Neural crest cell (in vitro differentiated cells): ENCODE measurements around the gene INPP4B. TPM values are rescaled to one million over a fixed set of nuclear protein-coding genes. Genes with fewer than 3 reads are reported as not detected.

ENCODE experiments used
- DNase-seq: peaks from one replicate; pipeline ENCODE4 v3.0.0; 2021; ENCODE audit warnings: low read depth, mixed read lengths, low spot score
- H3K27ac Mint-ChIP-seq: one replicate; pipeline ENCODE4 v1.8.0; 2021; ENCODE audit warnings: mild to moderate bottlenecking, mixed read lengths; ENCODE audit not compliant: unreplicated experiment
- H3K27me3 Mint-ChIP-seq: 2 replicates; pipeline ENCODE4 v1.8.0; 2021; ENCODE audit warnings: low read depth, mild to moderate bottlenecking, mixed read lengths
- H3K36me3 Mint-ChIP-seq: 2 replicates; pipeline ENCODE4 v1.8.0; 2021; ENCODE audit warnings: low read depth, mild to moderate bottlenecking, mixed read lengths
- H3K4me1 Mint-ChIP-seq: 2 replicates; pipeline ENCODE4 v1.8.0; 2021; ENCODE audit warnings: mixed read lengths
- H3K4me3 Mint-ChIP-seq: one replicate; pipeline ENCODE4 v1.8.0; 2021; ENCODE audit warnings: mild to moderate bottlenecking, mixed read lengths
- H3K9me3 Mint-ChIP-seq: 2 replicates; pipeline ENCODE4 v1.8.0; 2021; ENCODE audit warnings: mixed read lengths
- CTCF ChIP-seq: fragments of 200-600 bp; sonication (generic); conservative IDR thresholded peaks from 2 replicates; pipeline ENCODE4 v1.5.0; 2021; ENCODE audit warnings: antibody characterized with exemption, mild to moderate bottlenecking
- total RNA-seq: library from RNA; stranded (reverse); gene quantifications from 2 replicates; pipeline ENCODE4 v1.2.1, GENCODE V29; 2021

Gene INPP4B
- total RNA-seq, 1 donor from 2014 or later = 7.3 TPM

GRCh38 chr4:142091691-142092182 lies 754.4 kb downstream of the INPP4B start:
- Mint-ChIP-seq H3K27ac (no peak overlapping the region), H3K4me1 (no peaks in the 10 kb centered on the region), H3K36me3 (no peaks in the 10 kb centered on the region), H3K27me3 (no peaks in the 10 kb centered on the region), H3K9me3 (no peaks in the 10 kb centered on the region), H3K4me3 (no peak overlapping the region)
- no peak for DNase-seq
- no peak for TF ChIP-seq CTCF

GRCh38 chr4:142091085-142091513 lies 755.0 kb downstream of the INPP4B start:
- no peak for TF ChIP-seq CTCF
- Mint-ChIP-seq H3K27me3 (no peaks in the 10 kb centered on the region), H3K27ac (no peak overlapping the region), H3K4me3 (no peak overlapping the region), H3K36me3 (no peaks in the 10 kb centered on the region), H3K4me1 (no peaks in the 10 kb centered on the region), H3K9me3 (no peaks in the 10 kb centered on the region)
- DNase-seq = no peak

- no peaks in the 10 kb centered on the region for H3K27me3 Mint-ChIP-seq
- no peak for DNase-seq
- no peaks in the 10 kb centered on the region for H3K9me3 Mint-ChIP-seq
- TF ChIP-seq CTCF = no peak
- H3K4me1 Mint-ChIP-seq = no peaks in the 10 kb centered on the region
- H3K4me3 Mint-ChIP-seq = no peak overlapping the region
- no peaks in the 10 kb centered on the region for H3K36me3 Mint-ChIP-seq
- H3K27ac Mint-ChIP-seq = no peak overlapping the region
Measured at GRCh38 chr4:142088906-142089305, 757.2 kb downstream of the INPP4B start.

- no peaks in the 10 kb centered on the region for H3K27me3 Mint-ChIP-seq
- no peak for DNase-seq
- TF ChIP-seq CTCF = no peak
- no peaks in the 10 kb centered on the region for H3K4me1 Mint-ChIP-seq
- no peaks in the 10 kb centered on the region for H3K36me3 Mint-ChIP-seq
- no peak overlapping the region for H3K4me3 Mint-ChIP-seq
- no peaks in the 10 kb centered on the region for H3K9me3 Mint-ChIP-seq
- no peak overlapping the region for H3K27ac Mint-ChIP-seq
Measured at GRCh38 chr4:142085513-142086292, 760.4 kb downstream of the INPP4B start.

GRCh38 chr4:142083264-142083663 lies 762.8 kb downstream of the INPP4B start:
- H3K36me3 Mint-ChIP-seq = no peaks in the 10 kb centered on the region
- no peak for TF ChIP-seq CTCF
- H3K4me3 Mint-ChIP-seq = no peak overlapping the region
- no peak for DNase-seq
- no peaks in the 10 kb centered on the region for H3K27me3 Mint-ChIP-seq
- H3K9me3 Mint-ChIP-seq = no peaks in the 10 kb centered on the region
- no peak overlapping the region for H3K27ac Mint-ChIP-seq
- H3K4me1 Mint-ChIP-seq = no peaks in the 10 kb centered on the region
